ENCODE results near the gene JUP.
"Not testable (repeated sequence)": the region's sequence is repeated elsewhere in the genome, so short reads cannot be mapped to it uniquely, and the experiment has no call there.

Gene JUP

GRCh38 chr17:41786227-41787020, at the start of gene JUP:
TSS of gene JUP (minus strand) at chr17:41786711. CDS start at chr17:41771854, 14,857 bp downstream.
- Histone ChIP-seq H3K36me3 (ENCODE audit: insufficient read depth, insufficient read length, low read length) (peaks cover 16% of the 10 kb centered on the region), H3K4me1 (ENCODE audit: insufficient read depth, insufficient read length) (peaks cover 13% of the 10 kb centered on the region), H3K4me3 (ENCODE audit: insufficient read length, low read depth) (peak within 1 kb of the TSS; percentile 79), H3K9ac (ENCODE audit: insufficient read length, low read depth) (peak within 1 kb of the TSS; percentile 88), H3K9me3 (ENCODE audit: insufficient read depth, low read length) (no peaks in the 10 kb centered on the region), H3K27me3 (ENCODE audit: insufficient read depth, insufficient read length) (peaks cover 7% of the 10 kb centered on the region)
- DNase-seq (ENCODE audit: low read depth, low spot score), result peak; percentile 97
- TF ChIP-seq ZNF274 (IDR thresholded peaks at IDR 0.05; ENCODE audit: low read depth, low read length) (no peak), SUZ12 (IDR thresholded peaks at IDR 0.05; ENCODE audit: extremely low read depth, insufficient read depth, insufficient read length) (no peak), YY1 (IDR thresholded peaks at IDR 0.05; ENCODE audit: insufficient read depth, insufficient read length) (no peak)

- DNase-seq (ENCODE audit: low read depth, low spot score), result no peak
- Histone ChIP-seq H3K27me3 (ENCODE audit: insufficient read depth, insufficient read length) (peaks cover 22% of the 10 kb centered on the region), H3K4me3 (ENCODE audit: insufficient read length, low read depth) (peak within 1 kb of the TSS; percentile 78), H3K9me3 (ENCODE audit: insufficient read depth, low read length) (no peaks in the 10 kb centered on the region), H3K4me1 (ENCODE audit: insufficient read depth, insufficient read length) (no peaks in the 10 kb centered on the region), H3K9ac (ENCODE audit: insufficient read length, low read depth) (peak within 1 kb of the TSS; percentile 90), H3K36me3 (ENCODE audit: insufficient read depth, insufficient read length, low read length) (peaks cover 31% of the 10 kb centered on the region)
- TF ChIP-seq ZNF274 (IDR thresholded peaks at IDR 0.05; ENCODE audit: low read depth, low read length), result no peak
- no peak for TF ChIP-seq YY1 (IDR thresholded peaks at IDR 0.05; ENCODE audit: insufficient read depth, insufficient read length)
- TF ChIP-seq SUZ12 (IDR thresholded peaks at IDR 0.05; ENCODE audit: extremely low read depth, insufficient read depth, insufficient read length), result no peak
These were observed 49.5 kb upstream of the JUP start, which contains the start of gene NT5C3B for GRCh38 chr17:41835800-41836549. TSS of gene NT5C3B (minus strand) at chr17:41836232. CDS start at chr17:41836193, 39 bp downstream.

DNA sequence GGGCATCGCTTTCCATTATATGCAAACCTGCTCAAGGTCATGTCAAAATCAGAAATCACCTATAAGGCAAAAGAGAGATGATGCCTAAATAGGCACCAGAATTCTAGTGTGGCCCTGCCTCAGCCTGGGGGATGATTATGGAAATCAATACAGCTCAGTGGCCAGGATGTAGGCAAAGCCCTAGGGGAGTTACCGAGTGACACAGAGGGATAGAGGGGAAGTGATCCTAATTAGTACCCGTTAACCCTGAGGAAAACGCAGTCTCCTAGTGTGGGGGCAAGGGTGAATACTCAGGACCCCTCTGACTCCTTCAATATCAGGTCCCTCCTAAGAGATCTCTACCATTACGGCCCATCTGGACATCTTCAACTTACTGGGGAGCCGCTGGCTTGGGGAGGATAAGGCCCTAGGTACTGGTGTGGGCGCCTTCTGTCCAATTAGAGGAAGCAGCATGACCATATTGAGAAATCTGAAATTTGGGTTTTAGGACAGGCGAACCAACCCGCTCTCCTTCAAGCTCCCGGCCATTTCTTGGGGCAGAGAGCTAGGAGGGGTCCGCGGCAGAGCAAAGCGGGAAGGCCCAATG, 48.8 kb upstream of the JUP start:
- no peak for TF ChIP-seq SUZ12 (IDR thresholded peaks at IDR 0.05; ENCODE audit: extremely low read depth, insufficient read depth, insufficient read length)
- TF ChIP-seq YY1 (IDR thresholded peaks at IDR 0.05; ENCODE audit: insufficient read depth, insufficient read length), result no peak
- TF ChIP-seq ZNF274 (IDR thresholded peaks at IDR 0.05; ENCODE audit: low read depth, low read length), result no peak
- H3K36me3 ChIP-seq (ENCODE audit: insufficient read depth, insufficient read length, low read length), result peaks cover 37% of the 10 kb centered on the region
- H3K4me3 ChIP-seq (ENCODE audit: insufficient read length, low read depth), result peak overlapping the region; percentile 78
- peaks cover 22% of the 10 kb centered on the region for H3K27me3 ChIP-seq (ENCODE audit: insufficient read depth, insufficient read length)
- DNase-seq (ENCODE audit: low read depth, low spot score), result no peak
- H3K9ac ChIP-seq (ENCODE audit: insufficient read length, low read depth), result peak overlapping the region; percentile 90
- H3K4me1 ChIP-seq (ENCODE audit: insufficient read depth, insufficient read length), result no peaks in the 10 kb centered on the region
- H3K9me3 ChIP-seq (ENCODE audit: insufficient read depth, low read length), result no peaks in the 10 kb centered on the region

DNA sequence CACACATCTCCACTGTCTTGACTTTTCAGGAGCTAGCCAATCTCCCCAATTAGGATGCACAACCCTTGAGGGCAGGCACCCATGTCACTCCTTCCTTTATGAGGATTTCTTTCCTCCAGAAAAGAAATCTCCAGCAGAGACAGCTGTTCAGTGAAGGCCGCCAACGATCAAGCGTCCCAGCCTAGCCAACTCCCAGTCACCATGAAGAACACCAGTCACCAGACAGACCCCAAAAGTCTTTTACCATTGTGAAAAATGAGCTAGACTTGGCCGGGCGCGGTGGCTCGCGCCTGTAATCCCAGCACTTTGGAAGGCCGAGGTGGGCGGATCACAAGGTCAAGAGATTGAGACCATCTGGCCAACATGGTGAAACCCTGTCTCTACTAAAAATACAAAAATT, 43.5 kb upstream of the JUP start:
- H3K9ac ChIP-seq (ENCODE audit: insufficient read length, low read depth); H3K9me3 ChIP-seq (ENCODE audit: insufficient read depth, low read length); H3K27me3 ChIP-seq (ENCODE audit: insufficient read depth, insufficient read length); H3K4me3 ChIP-seq (ENCODE audit: insufficient read length, low read depth); H3K4me1 ChIP-seq (ENCODE audit: insufficient read depth, insufficient read length); DNase-seq (ENCODE audit: low read depth, low spot score): not testable (repeated sequence)
- peaks cover 74% of the 10 kb centered on the region for H3K36me3 ChIP-seq (ENCODE audit: insufficient read depth, insufficient read length, low read length)

DNA sequence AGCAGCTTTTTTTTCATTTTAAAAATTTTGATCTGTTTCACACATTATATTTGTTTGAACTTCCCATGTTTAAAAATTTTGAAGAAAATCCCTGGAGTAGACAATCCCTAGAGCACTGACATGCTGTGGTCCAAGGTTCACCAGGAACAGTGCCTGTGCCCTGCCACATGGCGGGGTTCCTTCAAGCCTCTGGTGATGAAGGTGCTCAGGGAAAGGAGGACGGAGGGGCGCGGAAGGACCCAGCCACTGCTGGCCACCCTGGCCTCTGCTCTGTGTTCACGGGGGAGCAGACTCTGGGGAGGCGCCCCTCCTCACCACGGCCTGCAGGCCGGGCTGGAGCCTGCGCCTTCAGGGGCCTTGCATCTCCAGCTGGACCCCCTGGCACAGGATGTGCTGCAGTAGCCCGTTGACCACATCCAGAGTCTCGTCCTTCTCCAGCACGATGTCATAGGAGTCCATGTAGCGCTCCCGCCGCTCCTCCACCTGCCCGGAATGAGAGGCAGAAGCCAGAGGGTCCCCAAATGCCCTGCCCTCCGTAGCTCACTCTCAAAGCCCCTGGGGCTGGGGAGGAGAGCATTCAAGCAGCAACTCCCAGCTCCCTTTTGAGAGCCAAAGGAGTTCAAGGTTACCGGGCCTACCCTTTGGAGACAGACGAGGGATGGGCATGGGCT, 38.8 kb upstream of the JUP start:
- H3K9ac ChIP-seq (ENCODE audit: insufficient read length, low read depth), result no peak overlapping the region
- H3K4me3 ChIP-seq (ENCODE audit: insufficient read length, low read depth), result no peak overlapping the region
- H3K4me1 ChIP-seq (ENCODE audit: insufficient read depth, insufficient read length), result peaks cover 5% of the 10 kb centered on the region
- no peak for DNase-seq (ENCODE audit: low read depth, low spot score)
- H3K36me3 ChIP-seq (ENCODE audit: insufficient read depth, insufficient read length, low read length), result peaks cover 75% of the 10 kb centered on the region
- no peaks in the 10 kb centered on the region for H3K27me3 ChIP-seq (ENCODE audit: insufficient read depth, insufficient read length)
- H3K9me3 ChIP-seq (ENCODE audit: insufficient read depth, low read length), result no peaks in the 10 kb centered on the region
- no peak for TF ChIP-seq YY1 (IDR thresholded peaks at IDR 0.05; ENCODE audit: insufficient read depth, insufficient read length)
- TF ChIP-seq ZNF274 (IDR thresholded peaks at IDR 0.05; ENCODE audit: low read depth, low read length), result no peak
- TF ChIP-seq SUZ12 (IDR thresholded peaks at IDR 0.05; ENCODE audit: extremely low read depth, insufficient read depth, insufficient read length), result no peak

- peaks cover 77% of the 10 kb centered on the region for H3K36me3 ChIP-seq (ENCODE audit: insufficient read depth, insufficient read length, low read length)
These were observed 37.6 kb upstream of the JUP start for GRCh38 chr17:41824086-41824485.

More at GRCh38 chr17:41824086-41824485, 37.6 kb upstream of the JUP start:
- TF ChIP-seq YY1 (IDR thresholded peaks at IDR 0.05; ENCODE audit: insufficient read depth, insufficient read length), result no peak
- no peak for TF ChIP-seq SUZ12 (IDR thresholded peaks at IDR 0.05; ENCODE audit: extremely low read depth, insufficient read depth, insufficient read length)
- no peak for DNase-seq (ENCODE audit: low read depth, low spot score)
- Histone ChIP-seq H3K4me3 (ENCODE audit: insufficient read length, low read depth) (no peak overlapping the region), H3K4me1 (ENCODE audit: insufficient read depth, insufficient read length) (peaks cover 12% of the 10 kb centered on the region), H3K9ac (ENCODE audit: insufficient read length, low read depth) (no peak overlapping the region), H3K9me3 (ENCODE audit: insufficient read depth, low read length) (no peaks in the 10 kb centered on the region), H3K27me3 (ENCODE audit: insufficient read depth, insufficient read length) (no peaks in the 10 kb centered on the region)

Measured in NT2/D1 (cell line).